Muscle of leg (tissue), 11 donors: ENCODE results near the gene PLLP. TPM values are rescaled to one million over a fixed set of nuclear protein-coding genes. Genes with fewer than 3 reads are reported as not detected.

Source experiments
- DNase-seq: peaks from one replicate; pipeline ENCODE4 v3.0.0; 2013
- H3K27ac ChIP-seq: one replicate; pipeline ENCODE4 v1.5.1; 2013; ENCODE audit warnings: mild to moderate bottlenecking, low read length, control low read depth
- H3K27me3 ChIP-seq: one replicate; pipeline ENCODE4 v1.6.1; 2013; ENCODE audit warnings: low read length; ENCODE audit not compliant: control insufficient read depth, insufficient read depth
- H3K36me3 ChIP-seq: one replicate; pipeline ENCODE4 v1.6.1; 2013; ENCODE audit warnings: low read length; ENCODE audit not compliant: control insufficient read depth, insufficient read depth
- H3K4me1 ChIP-seq: one replicate; pipeline ENCODE4 v1.6.1; 2013; ENCODE audit warnings: low read length; ENCODE audit not compliant: control insufficient read depth, insufficient read depth
- H3K4me3 ChIP-seq: one replicate; pipeline ENCODE4 v1.5.1; 2013; ENCODE audit warnings: low read length, control low read depth
- H3K9me3 ChIP-seq: replicated peaks from 2 replicates; pipeline ENCODE4 v1.6.1; 2013; ENCODE audit warnings: low read depth, low read length; ENCODE audit not compliant: control insufficient read depth
- WGBS: methylation state at CpG from one replicate; pipeline ENCODE4 v1.1.5; 2013; ENCODE audit warnings: missing lambda C conversion rate; ENCODE audit not compliant: insufficient coverage; 5-methylcytosine and 5-hydroxymethylcytosine counted together
- polyA plus RNA-seq, 8 donors: library from polyadenylated mRNA; unstranded; fragments of 120-200 nt; gene quantifications; one replicate each; pipeline versions ENCODE4 v1.2.1 to v1.2.3, GENCODE V29; 2013; ENCODE audit warnings: inconsistent platforms in 1 of 8, low replicate concordance in 1 of 8; ENCODE audit not compliant: insufficient read length in 8 of 8, insufficient read depth in 1 of 8
- total RNA-seq: library from RNA; stranded (reverse); fragments of 120-200 nt; gene quantifications from one replicate; pipeline ENCODE4 v1.2.4, GENCODE V29; 2013

Gene PLLP
- total and polyA plus RNA-seq, 9 donors = 0.40 to 9.6 (median 1.9) TPM

- Histone ChIP-seq H3K4me3 (no peak overlapping the region), H3K27ac (no peak overlapping the region), H3K27me3 (peaks cover 6% of the 10 kb centered on the region), H3K36me3 (no peaks in the 10 kb centered on the region), H3K9me3 (no peaks in the 10 kb centered on the region), H3K4me1 (peaks cover 20% of the 10 kb centered on the region)
- DNase-seq = no peak
- WGBS = 73% methylated on average over 3 of the region's 4 CpGs
Observed at GRCh38 chr16:57303021-57303909, 18.8 kb upstream of the PLLP start.

GRCh38 chr16:57301126-57301817 is 16.8 kb upstream of the PLLP start:
- Histone ChIP-seq H3K27ac (no peak overlapping the region), H3K9me3 (no peaks in the 10 kb centered on the region), H3K27me3 (no peaks in the 10 kb centered on the region), H3K4me1 (peaks cover 20% of the 10 kb centered on the region), H3K36me3 (no peaks in the 10 kb centered on the region), H3K4me3 (peak overlapping the region; percentile 20)
- 15% methylated on average over 14 of the region's 19 CpGs for WGBS
- DNase-seq = peak; percentile 56

- Histone ChIP-seq H3K4me3 (peak overlapping the region; percentile 57), H3K27me3 (no peaks in the 10 kb centered on the region), H3K4me1 (peaks cover 20% of the 10 kb centered on the region), H3K9me3 (no peaks in the 10 kb centered on the region), H3K36me3 (no peaks in the 10 kb centered on the region), H3K27ac (peak overlapping the region; percentile 98)
- peak; percentile 100 for DNase-seq
- 0% methylated on average over 19 of the region's 36 CpGs for WGBS
Observed at GRCh38 chr16:57300387-57301125, 16.1 kb upstream of the PLLP start.

- Histone ChIP-seq H3K27ac (peak overlapping the region; percentile 98), H3K9me3 (no peaks in the 10 kb centered on the region), H3K4me1 (peaks cover 17% of the 10 kb centered on the region), H3K36me3 (no peaks in the 10 kb centered on the region), H3K27me3 (no peaks in the 10 kb centered on the region), H3K4me3 (peak overlapping the region; percentile 57)
- 0% methylated on average over 18 of the region's 35 CpGs for WGBS
- DNase-seq = peak; percentile 97
Observed at GRCh38 chr16:57299719-57300386, 15.4 kb upstream of the PLLP start.

GRCh38 chr16:57299009-57299718 is 14.7 kb upstream of the PLLP start:
- H3K36me3 ChIP-seq = no peaks in the 10 kb centered on the region
- peak overlapping the region; percentile 98 for H3K27ac ChIP-seq
- H3K27me3 ChIP-seq = no peaks in the 10 kb centered on the region
- 31% methylated on average over 6 of the region's 14 CpGs for WGBS
- peak; percentile 82 for DNase-seq
- peak overlapping the region; percentile 57 for H3K4me3 ChIP-seq
- H3K9me3 ChIP-seq = no peaks in the 10 kb centered on the region
- H3K4me1 ChIP-seq = peaks cover 17% of the 10 kb centered on the region

GRCh38 chr16:57297856-57298255 is 13.4 kb upstream of the PLLP start:
- DNase-seq = no peak
- Histone ChIP-seq H3K4me3 (no peak overlapping the region), H3K27ac (no peak overlapping the region), H3K27me3 (no peaks in the 10 kb centered on the region), H3K36me3 (no peaks in the 10 kb centered on the region), H3K9me3 (no peaks in the 10 kb centered on the region), H3K4me1 (peaks cover 14% of the 10 kb centered on the region)
- WGBS = 34% methylated on average over 4 of the region's 13 CpGs

GRCh38 chr16:57289391-57290257 is 5.2 kb upstream of the PLLP start:
- DNase-seq = no peak
- WGBS = 65% methylated on average over 8 of the region's 14 CpGs
- H3K27ac ChIP-seq = no peak overlapping the region
- H3K36me3 ChIP-seq = no peaks in the 10 kb centered on the region
- H3K4me3 ChIP-seq = no peak overlapping the region
- peaks cover 5% of the 10 kb centered on the region for H3K4me1 ChIP-seq
- H3K27me3 ChIP-seq = peaks cover 18% of the 10 kb centered on the region
- H3K9me3 ChIP-seq = no peaks in the 10 kb centered on the region

- H3K27ac ChIP-seq = no peak overlapping the region
- peaks cover 54% of the 10 kb centered on the region for H3K27me3 ChIP-seq
- no peaks in the 10 kb centered on the region for H3K36me3 ChIP-seq
- no peak for DNase-seq
- H3K9me3 ChIP-seq = no peaks in the 10 kb centered on the region
- H3K4me1 ChIP-seq = peaks cover 16% of the 10 kb centered on the region
- no CpG with 5 or more reads among the region's 5 CpGs for WGBS
- H3K4me3 ChIP-seq = no peak overlapping the region
Observed at GRCh38 chr16:57285379-57285778, 907 bp upstream of the PLLP start.
